GM21515 (cell line): ENCODE measurements around the gene NPS.

ENCODE experiments used
- ATAC-seq: cut with Tn5 transposase; IDR thresholded peaks from one replicate; pipeline ENCODE4 v1.9.1; 2021; ENCODE audit not compliant: unreplicated experiment

The NPS gene

GRCh38 chr10:127549009-127549408 is at the start of gene NPS:
TSS of gene NPS (plus strand) at chr10:127549309. CDS start at chr10:127549369, 60 bp downstream.
- no peak for ATAC-seq

GRCh38 chr10:127500127-127500526 is 49.0 kb upstream of the NPS start:
- ATAC-seq = no peak

- ATAC-seq = no peak
These were observed 43.0 kb upstream of the NPS start for GRCh38 chr10:127506094-127506493.

- no peak for ATAC-seq
These were observed 26.8 kb upstream of the NPS start for GRCh38 chr10:127522298-127522697.

GRCh38 chr10:127523476-127523875 is 25.6 kb upstream of the NPS start:
- no peak for ATAC-seq

GRCh38 chr10:127524229-127524628 is 24.9 kb upstream of the NPS start:
- no peak for ATAC-seq

- no peak for ATAC-seq
These were observed 24.0 kb upstream of the NPS start for GRCh38 chr10:127524908-127525665.

GRCh38 chr10:127525686-127526085 is 23.4 kb upstream of the NPS start:
- no peak for ATAC-seq

- ATAC-seq = no peak
These were observed 22.9 kb upstream of the NPS start for GRCh38 chr10:127526161-127526560.

- ATAC-seq = no peak
These were observed 21.8 kb upstream of the NPS start for GRCh38 chr10:127527320-127527719.

GRCh38 chr10:127527891-127528290 is 21.2 kb upstream of the NPS start:
- ATAC-seq = no peak

GRCh38 chr10:127532193-127532592 is 16.9 kb upstream of the NPS start:
- ATAC-seq = no peak

GRCh38 chr10:127532659-127533058 is 16.4 kb upstream of the NPS start:
- no peak for ATAC-seq

- ATAC-seq = no peak
These were observed 15.0 kb upstream of the NPS start for GRCh38 chr10:127534074-127534473.

GRCh38 chr10:127534496-127534895 is 14.6 kb upstream of the NPS start:
- ATAC-seq = no peak

- ATAC-seq = no peak
These were observed 13.2 kb upstream of the NPS start for GRCh38 chr10:127535802-127536515.

- ATAC-seq = no peak
These were observed 11.9 kb upstream of the NPS start for GRCh38 chr10:127536972-127537760.

- ATAC-seq = no peak
These were observed 11.2 kb upstream of the NPS start for GRCh38 chr10:127537924-127538323.

GRCh38 chr10:127548022-127548421 is 1.1 kb upstream of the NPS start:
- ATAC-seq = no peak

GRCh38 chr10:127550861-127551260 is 1.8 kb downstream of the NPS start:
- no peak for ATAC-seq

GRCh38 chr10:127552446-127552845 is 3.3 kb downstream of the NPS start:
- ATAC-seq = no peak

GRCh38 chr10:127553417-127553816 is 4.3 kb downstream of the NPS start:
- no peak for ATAC-seq
